HL-60/S4 treated with retinoic acid at 250 ng/mL for 4 days and 3 days (cell line): ENCODE data around the gene NEUROD6.

ENCODE experiments used
- in situ Hi-C: fragments of 300-500 bp; cut with MboI; formaldehyde crosslinking; loops from 2 replicates; pipeline ENCODE4 v1.7.0; 2022; ENCODE audit warnings: low sequenced_read_pairs

Gene NEUROD6

GRCh38 chr7:31340603-31341002 lies at the start of gene NEUROD6:
NEUROD6 (minus strand) TSS chr7:31340726; CDS start chr7:31339268, 1,458 bp downstream.
- in situ Hi-C loops, result no loop called here

GRCh38 chr7:31384466-31384865 lies 43.9 kb upstream of the NEUROD6 start:
- in situ Hi-C loops, result no loop called here

- in situ Hi-C loops, result no loop called here
These were observed 42.2 kb upstream of the NEUROD6 start for GRCh38 chr7:31382722-31383121.

GRCh38 chr7:31373337-31374289 lies 33.1 kb upstream of the NEUROD6 start:
- in situ Hi-C loops, result no loop called here

GRCh38 chr7:31372231-31372959 lies 31.9 kb upstream of the NEUROD6 start:
- in situ Hi-C loops, result no loop called here

- in situ Hi-C loops, result no loop called here
These were observed 31.1 kb upstream of the NEUROD6 start for GRCh38 chr7:31371621-31372020.

- in situ Hi-C loops, result no loop called here
These were observed 30.1 kb upstream of the NEUROD6 start for GRCh38 chr7:31370609-31371008.

GRCh38 chr7:31368620-31369019 lies 28.1 kb upstream of the NEUROD6 start:
- in situ Hi-C loops, result no loop called here

- in situ Hi-C loops, result no loop called here
These were observed 23.0 kb upstream of the NEUROD6 start for GRCh38 chr7:31363496-31363895.

GRCh38 chr7:31363051-31363450 lies 22.5 kb upstream of the NEUROD6 start:
- in situ Hi-C loops, result no loop called here

- in situ Hi-C loops, result no loop called here
These were observed 21.9 kb upstream of the NEUROD6 start for GRCh38 chr7:31362401-31362800.

GRCh38 chr7:31358467-31358866 lies 17.9 kb upstream of the NEUROD6 start:
- in situ Hi-C loops, result no loop called here

GRCh38 chr7:31345421-31345820 lies 4.9 kb upstream of the NEUROD6 start:
- in situ Hi-C loops, result no loop called here

GRCh38 chr7:31343516-31344305 lies 3.2 kb upstream of the NEUROD6 start:
- in situ Hi-C loops, result no loop called here

- in situ Hi-C loops, result no loop called here
These were observed 615 bp upstream of the NEUROD6 start for GRCh38 chr7:31341141-31341540.

GRCh38 chr7:31340051-31340450 lies 475 bp downstream of the NEUROD6 start:
- in situ Hi-C loops, result no loop called here

- in situ Hi-C loops, result no loop called here
These were observed 1.8 kb downstream of the NEUROD6 start for GRCh38 chr7:31338706-31339105.

GRCh38 chr7:31337002-31337565 lies 3.4 kb downstream of the NEUROD6 start:
- in situ Hi-C loops, result no loop called here

- in situ Hi-C loops, result no loop called here
These were observed 4.1 kb downstream of the NEUROD6 start for GRCh38 chr7:31336202-31337001.

- in situ Hi-C loops, result no loop called here
These were observed 4.7 kb downstream of the NEUROD6 start for GRCh38 chr7:31335884-31336201.
